HEK293 (cell line): ENCODE measurements around the gene SLC25A2.

Experiments used
- CTCF ChIA-PET: fragments of 350-600 bp; formaldehyde crosslinking; extraction: SDS; loops from one replicate; lab custom pipeline; 2021; ENCODE audit warnings: antibody characterized with exemption; lab: Yijun Ruan, JAX
- POLR2A ChIA-PET: fragments of 300-600 bp; formaldehyde crosslinking; extraction: SDS; loops from one replicate; lab custom pipeline; 2020; ENCODE audit warnings: antibody characterized with exemption, inconsistent platforms; lab: Yijun Ruan, JAX
- H3K27ac ChIP-seq: fragments of 200-500 bp; sonication (Bioruptor generic); 2 replicates; pipeline ENCODE4 v1.5.1; 2014; ENCODE audit warnings: low read depth, low read length, control low read depth, inconsistent platforms; ENCODE audit errors: extremely low read depth
- H3K36me3 ChIP-seq, 2 experiments: fragments of 200-500 bp in 1 of 2; sonication (Bioruptor generic) in 1 of 2; 1 replicate in 1 of 2; 2 replicates in 1 of 2; pipeline ENCODE4 v1.5.1; 2014 to 2017; ENCODE audit warnings: inconsistent platforms in 2 of 2, low read length in 2 of 2; ENCODE audit not compliant: control insufficient read depth in 2 of 2, insufficient read depth in 1 of 2
- H3K4me1 ChIP-seq: fragments of 200-500 bp; sonication (Bioruptor generic); 2 replicates; pipeline ENCODE4 v1.5.1; 2014; ENCODE audit warnings: mild to moderate bottlenecking, low read length, inconsistent platforms; ENCODE audit not compliant: control insufficient read depth, insufficient read depth
- H3K4me3 ChIP-seq: 2 replicates; pipeline ENCODE4 v1.5.1; 2011; ENCODE audit warnings: low read depth, mild to moderate bottlenecking, control low read depth, low read length, moderate library complexity
- H3K9me3 ChIP-seq: fragments of 200-500 bp; sonication (Bioruptor generic); 2 replicates; pipeline ENCODE4 v1.5.1; 2014; ENCODE audit warnings: low read depth, low read length, inconsistent platforms; ENCODE audit not compliant: control insufficient read depth, insufficient read depth
- BCL6B ChIP-seq: fragments of 450-650 bp; formaldehyde crosslinking; IDR thresholded peaks from 2 replicates; pipeline ENCODE4 v1.5.1; 2017; ENCODE audit warnings: missing biosample characterization, missing genetic modification characterization
- GLIS1 ChIP-seq: fragments of 450-650 bp; formaldehyde crosslinking; IDR thresholded peaks from 2 replicates; pipeline ENCODE4 v1.5.1; 2016; ENCODE audit warnings: missing biosample characterization, missing genetic modification characterization
- OVOL3 ChIP-seq: fragments of 450-650 bp; formaldehyde crosslinking; IDR thresholded peaks from 2 replicates; pipeline ENCODE4 v1.5.1; 2016; ENCODE audit warnings: missing biosample characterization, missing genetic modification characterization
- ZBTB17 ChIP-seq: fragments of 450-650 bp; formaldehyde crosslinking; IDR thresholded peaks from 2 replicates; pipeline ENCODE4 v1.5.1; 2016; ENCODE audit warnings: missing biosample characterization, missing genetic modification characterization
- ZFHX2 ChIP-seq: fragments of 450-650 bp; formaldehyde crosslinking; conservative IDR thresholded peaks from 2 replicates; pipeline ENCODE4 v1.5.1; 2016; ENCODE audit warnings: missing biosample characterization, missing genetic modification characterization
- ZNF138 ChIP-seq: fragments of 450-650 bp; formaldehyde crosslinking; IDR thresholded peaks from 2 replicates; pipeline ENCODE4 v1.5.1; 2016; ENCODE audit warnings: missing biosample characterization, missing genetic modification characterization, borderline replicate concordance
- ZNF148 ChIP-seq: fragments of 450-650 bp; formaldehyde crosslinking; IDR thresholded peaks from 2 replicates; pipeline ENCODE4 v1.5.0; 2017; ENCODE audit warnings: missing biosample characterization, missing genetic modification characterization, borderline replicate concordance
- ZNF184 ChIP-seq: fragments of 450-650 bp; IDR thresholded peaks from 2 replicates; pipeline ENCODE4 v1.5.1; 2018; ENCODE audit warnings: missing biosample characterization, mild to moderate bottlenecking, missing genetic modification characterization
- ZNF292 ChIP-seq: fragments of 450-650 bp; formaldehyde crosslinking; IDR thresholded peaks from 2 replicates; pipeline ENCODE4 v1.5.1; 2016; ENCODE audit warnings: low read depth, missing biosample characterization, missing genetic modification characterization, borderline replicate concordance
- ZNF335 ChIP-seq: fragments of 450-650 bp; formaldehyde crosslinking; conservative IDR thresholded peaks from 2 replicates; pipeline ENCODE4 v1.5.1; 2016; ENCODE audit warnings: missing biosample characterization, missing genetic modification characterization
- ZNF354C ChIP-seq: fragments of 450-650 bp; formaldehyde crosslinking; IDR thresholded peaks from 2 replicates; pipeline ENCODE4 v1.5.1; 2016; ENCODE audit warnings: missing biosample characterization, missing genetic modification characterization, low read depth, borderline replicate concordance
- ZNF433 ChIP-seq: fragments of 450-650 bp; formaldehyde crosslinking; IDR thresholded peaks from 2 replicates; pipeline ENCODE4 v1.5.1; 2016; ENCODE audit warnings: missing biosample characterization, missing genetic modification characterization, low read depth
- ZNF473 ChIP-seq: fragments of 450-650 bp; formaldehyde crosslinking; IDR thresholded peaks from 2 replicates; pipeline ENCODE4 v1.5.1; 2017; ENCODE audit warnings: missing biosample characterization, missing genetic modification characterization
- ZNF488 ChIP-seq: fragments of 450-650 bp; formaldehyde crosslinking; IDR thresholded peaks from 2 replicates; pipeline ENCODE4 v1.5.1; 2016; ENCODE audit warnings: missing biosample characterization, missing genetic modification characterization
- ZNF560 ChIP-seq: fragments of 450-650 bp; formaldehyde crosslinking; IDR thresholded peaks from 2 replicates; pipeline ENCODE4 v1.5.1; 2017; ENCODE audit warnings: missing biosample characterization, missing genetic modification characterization, borderline replicate concordance
- ZNF610 ChIP-seq: fragments of 450-650 bp; formaldehyde crosslinking; IDR thresholded peaks from 2 replicates; pipeline ENCODE4 v1.5.1; 2016; ENCODE audit warnings: missing biosample characterization, missing genetic modification characterization, borderline replicate concordance
- ZNF660 ChIP-seq: fragments of 450-650 bp; IDR thresholded peaks from 2 replicates; pipeline ENCODE4 v1.5.1; 2018; ENCODE audit warnings: missing biosample characterization, mild to moderate bottlenecking, missing genetic modification characterization
- ZXDB ChIP-seq: fragments of 450-650 bp; formaldehyde crosslinking; IDR thresholded peaks from 2 replicates; pipeline ENCODE4 v1.5.1; 2016; ENCODE audit warnings: missing biosample characterization, missing genetic modification characterization
- TF ChIP-seq, protein P1 (sequence below): fragments of 450-650 bp; formaldehyde crosslinking; IDR thresholded peaks from 2 replicates; pipeline ENCODE4 v1.5.1; 2016; ENCODE audit warnings: missing biosample characterization, missing genetic modification characterization
- TF ChIP-seq, protein P2 (sequence below): fragments of 450-650 bp; formaldehyde crosslinking; IDR thresholded peaks from 2 replicates; pipeline ENCODE4 v1.5.1; 2016; ENCODE audit warnings: missing biosample characterization, missing genetic modification characterization

SLC25A2 gene

GRCh38 chr5:141351591-141351990 lies 47.7 kb upstream of the SLC25A2 start (continued):
- TF ChIP-seq ZNF473 (tag by site-specific recombination) (no peak), ZFHX2 (no peak), ZNF488 (tag by site-specific recombination) (no peak), ZNF138 (tag by site-specific recombination) (no peak), ZNF292 (tag by site-specific recombination) (no peak), ZNF660 (tag by site-specific recombination) (no peak)
- TF ChIP-seq, protein P1, sequence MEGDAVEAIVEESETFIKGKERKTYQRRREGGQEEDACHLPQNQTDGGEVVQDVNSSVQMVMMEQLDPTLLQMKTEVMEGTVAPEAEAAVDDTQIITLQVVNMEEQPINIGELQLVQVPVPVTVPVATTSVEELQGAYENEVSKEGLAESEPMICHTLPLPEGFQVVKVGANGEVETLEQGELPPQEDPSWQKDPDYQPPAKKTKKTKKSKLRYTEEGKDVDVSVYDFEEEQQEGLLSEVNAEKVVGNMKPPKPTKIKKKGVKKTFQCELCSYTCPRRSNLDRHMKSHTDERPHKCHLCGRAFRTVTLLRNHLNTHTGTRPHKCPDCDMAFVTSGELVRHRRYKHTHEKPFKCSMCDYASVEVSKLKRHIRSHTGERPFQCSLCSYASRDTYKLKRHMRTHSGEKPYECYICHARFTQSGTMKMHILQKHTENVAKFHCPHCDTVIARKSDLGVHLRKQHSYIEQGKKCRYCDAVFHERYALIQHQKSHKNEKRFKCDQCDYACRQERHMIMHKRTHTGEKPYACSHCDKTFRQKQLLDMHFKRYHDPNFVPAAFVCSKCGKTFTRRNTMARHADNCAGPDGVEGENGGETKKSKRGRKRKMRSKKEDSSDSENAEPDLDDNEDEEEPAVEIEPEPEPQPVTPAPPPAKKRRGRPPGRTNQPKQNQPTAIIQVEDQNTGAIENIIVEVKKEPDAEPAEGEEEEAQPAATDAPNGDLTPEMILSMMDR (tag by site-specific recombination), result no peak

GRCh38 chr5:141349917-141350619 lies 46.2 kb upstream of the SLC25A2 start, which contains the start of gene PCDHGB1:
Gene PCDHGB1 (plus strand): TSS chr5:141350099. CDS start chr5:141350261, 162 bp downstream.
- no peak within 1 kb of the TSS for H3K27ac ChIP-seq
- TF ChIP-seq, protein P1 (tag by site-specific recombination), result peak; percentile 47; the same call in 1 of the 2 replicates
- TF ChIP-seq ZNF354C (tag by site-specific recombination) (no peak), GLIS1 (tag by site-specific recombination) (no peak), ZXDB (tag by site-specific recombination) (no peak), OVOL3 (tag by site-specific recombination) (no peak), BCL6B (tag by site-specific recombination) (no peak), ZNF148 (tag by site-specific recombination) (no peak), ZNF184 (no peak), ZNF433 (no peak), ZNF560 (tag by site-specific recombination) (no peak), ZNF610 (tag by site-specific recombination) (peak; percentile 85; the same call in 1 of the 2 replicates), ZNF335 (tag by site-specific recombination) (peak; percentile 69), ZBTB17 (tag by site-specific recombination) (peak; percentile 8; the same call in 1 of the 2 replicates)
- TF ChIP-seq, protein P2, sequence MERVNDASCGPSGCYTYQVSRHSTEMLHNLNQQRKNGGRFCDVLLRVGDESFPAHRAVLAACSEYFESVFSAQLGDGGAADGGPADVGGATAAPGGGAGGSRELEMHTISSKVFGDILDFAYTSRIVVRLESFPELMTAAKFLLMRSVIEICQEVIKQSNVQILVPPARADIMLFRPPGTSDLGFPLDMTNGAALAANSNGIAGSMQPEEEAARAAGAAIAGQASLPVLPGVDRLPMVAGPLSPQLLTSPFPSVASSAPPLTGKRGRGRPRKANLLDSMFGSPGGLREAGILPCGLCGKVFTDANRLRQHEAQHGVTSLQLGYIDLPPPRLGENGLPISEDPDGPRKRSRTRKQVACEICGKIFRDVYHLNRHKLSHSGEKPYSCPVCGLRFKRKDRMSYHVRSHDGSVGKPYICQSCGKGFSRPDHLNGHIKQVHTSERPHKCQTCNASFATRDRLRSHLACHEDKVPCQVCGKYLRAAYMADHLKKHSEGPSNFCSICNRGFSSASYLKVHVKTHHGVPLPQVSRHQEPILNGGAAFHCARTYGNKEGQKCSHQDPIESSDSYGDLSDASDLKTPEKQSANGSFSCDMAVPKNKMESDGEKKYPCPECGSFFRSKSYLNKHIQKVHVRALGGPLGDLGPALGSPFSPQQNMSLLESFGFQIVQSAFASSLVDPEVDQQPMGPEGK (tag by site-specific recombination), result no peak

More at GRCh38 chr5:141349917-141350619, 46.2 kb upstream of the SLC25A2 start, which contains the start of gene PCDHGB1:
- no peaks in the 10 kb centered on the region for H3K36me3 ChIP-seq
- ChIA-PET CTCF (interaction anchor here (0.5 to 5.6 kb wide), 42 partner anchors 8 to 544 kb away, joined by 3 to 33 read pairs (median 5); partner anchors contain the start of genes PCDHGA1, PCDHGA11, PCDHGA12 and PCDHGA2), POLR2A (interaction anchor here (0.6 to 1.3 kb wide), 3 partner anchors 30 to 214 kb away, joined by 3 to 5 read pairs (median 4); partner anchors contain the start of gene TAF7)
- peak within 1 kb of the TSS; percentile 34 for H3K4me3 ChIP-seq
- peaks cover 2% of the 10 kb centered on the region; the same call in 1 of the 2 replicates for H3K4me1 ChIP-seq
- H3K9me3 ChIP-seq, result no peaks in the 10 kb centered on the region
